HepG2 (cell line): ENCODE data around the gene STYXL1. TPM values are rescaled to one million over a fixed set of nuclear protein-coding genes. Genes with fewer than 3 reads are reported as not detected.

Source experiments
- FOXC1 ChIP-seq: sonication (generic); formaldehyde crosslinking; IDR thresholded peaks from 2 replicates; pipeline ENCODE4 v1.8.0; 2022; ENCODE audit warnings: mild to moderate bottlenecking, missing genetic modification reagents, borderline replicate concordance
- MLLT10 ChIP-seq: sonication (generic); formaldehyde crosslinking; IDR thresholded peaks from 2 replicates; pipeline ENCODE4 v1.4.0; 2020; ENCODE audit warnings: missing genetic modification reagents
- REPIN1 ChIP-seq: sonication (generic); formaldehyde crosslinking; IDR thresholded peaks from 2 replicates; pipeline ENCODE4 v1.8.0; 2022; ENCODE audit warnings: missing genetic modification reagents, low read depth, mild to moderate bottlenecking, borderline replicate concordance
- RORA ChIP-seq: sonication (generic); formaldehyde crosslinking; IDR thresholded peaks from 2 replicates; pipeline ENCODE4 v1.5.0; 2020; ENCODE audit warnings: mild to moderate bottlenecking, missing genetic modification reagents, moderate library complexity
- SIN3A ChIP-seq: IDR thresholded peaks from 2 replicates; pipeline ENCODE4 v1.6.1; 2011; ENCODE audit warnings: low read depth, mild to moderate bottlenecking, control low read depth, low read length, borderline replicate concordance
- TBX2 ChIP-seq: sonication (generic); formaldehyde crosslinking; IDR thresholded peaks from 2 replicates; pipeline ENCODE4 v1.5.0; 2020; ENCODE audit warnings: missing genetic modification reagents, mild to moderate bottlenecking, borderline replicate concordance
- XBP1 ChIP-seq: sonication (generic); formaldehyde crosslinking; IDR thresholded peaks from 2 replicates; pipeline ENCODE4 v1.5.0; 2020; ENCODE audit warnings: missing genetic modification reagents
- YEATS2 ChIP-seq: sonication (generic); formaldehyde crosslinking; IDR thresholded peaks from 2 replicates; pipeline ENCODE4 v1.4.0; 2020; ENCODE audit warnings: missing genetic modification reagents, borderline replicate concordance
- YY1 ChIP-seq: IDR thresholded peaks from 2 replicates; pipeline ENCODE4 v1.6.1; 2011; ENCODE audit warnings: low read length, low read depth, moderate library complexity, mild to moderate bottlenecking; ENCODE audit not compliant: insufficient read depth, insufficient replicate concordance
- ZNF232 ChIP-seq: sonication (generic); formaldehyde crosslinking; IDR thresholded peaks from 2 replicates; pipeline ENCODE4 v1.4.0; 2020; ENCODE audit warnings: missing genetic modification reagents, borderline replicate concordance
- ZNF256 ChIP-seq: sonication (generic); formaldehyde crosslinking; conservative IDR thresholded peaks from 2 replicates; pipeline ENCODE4 v1.4.0; 2020; ENCODE audit warnings: missing genetic modification reagents
- ZNF431 ChIP-seq: sonication (generic); formaldehyde crosslinking; IDR thresholded peaks from 2 replicates; pipeline ENCODE4 v1.9.0; 2022; ENCODE audit warnings: missing genetic modification reagents, low read depth, mild to moderate bottlenecking, borderline replicate concordance
- ZNF558 ChIP-seq: sonication (generic); formaldehyde crosslinking; IDR thresholded peaks from 2 replicates; pipeline ENCODE4 v1.9.0; 2022; ENCODE audit warnings: mild to moderate bottlenecking, missing genetic modification reagents, borderline replicate concordance
- ZNF567 ChIP-seq: sonication (generic); formaldehyde crosslinking; IDR thresholded peaks from 2 replicates; pipeline ENCODE4 v1.8.1; 2023; ENCODE audit warnings: mild to moderate bottlenecking, missing genetic modification reagents, borderline replicate concordance
- ZNF790 ChIP-seq: sonication (generic); formaldehyde crosslinking; IDR thresholded peaks from 2 replicates; pipeline ENCODE4 v1.8.0; 2022; ENCODE audit warnings: missing genetic modification reagents, mild to moderate bottlenecking, borderline replicate concordance
- ZNF83 ChIP-seq: sonication (generic); formaldehyde crosslinking; IDR thresholded peaks from 2 replicates; pipeline ENCODE4 v1.4.0; 2020; ENCODE audit warnings: missing genetic modification reagents, mild to moderate bottlenecking, borderline replicate concordance
- ZSCAN20 ChIP-seq: sonication (generic); formaldehyde crosslinking; IDR thresholded peaks from 2 replicates; pipeline ENCODE4 v1.4.0; 2020; ENCODE audit warnings: missing genetic modification reagents, mild to moderate bottlenecking, borderline replicate concordance
- ZSCAN22 ChIP-seq: sonication (generic); formaldehyde crosslinking; IDR thresholded peaks from 2 replicates; pipeline ENCODE4 v1.4.0; 2020; ENCODE audit warnings: mild to moderate bottlenecking, missing genetic modification reagents
- polyA plus RNA-seq, 8 experiments: library from polyadenylated mRNA; depleted of rRNA in 3 of 8; stranded (reverse) in 7 of 8; unstranded in 1 of 8; fragments of >200 nt; fragmentation: Illumina TruSeq in 4 of 8; extraction: Trizol in 4 of 8; gene quantifications; 2 replicates each; pipeline versions ENCODE4 v1.2.1 to v1.2.3, GENCODE V29; 2011 to 2016; ENCODE audit warnings: low read depth in 4 of 8, missing spikeins in 1 of 8, mixed read lengths in 1 of 8; ENCODE audit not compliant: insufficient read depth in 1 of 8
- total RNA-seq, 5 experiments: library from RNA; depleted of rRNA; stranded (reverse); fragments of >200 nt; fragmentation: Illumina TruSeq; extraction: Trizol; gene quantifications; 2 replicates each; pipeline ENCODE4 v1.2.3, GENCODE V29; 2016; ENCODE audit warnings: low read depth in 1 of 5
- TF ChIP-seq, protein P1 (sequence below): sonication (generic); formaldehyde crosslinking; IDR thresholded peaks from 2 replicates; pipeline ENCODE4 v1.8.1; 2023; ENCODE audit warnings: missing genetic modification reagents, inconsistent platforms, borderline replicate concordance
- TF ChIP-seq, protein P2 (sequence below): sonication (generic); formaldehyde crosslinking; IDR thresholded peaks from 2 replicates; pipeline ENCODE4 v1.4.0; 2020; ENCODE audit warnings: mild to moderate bottlenecking, missing genetic modification reagents
- TF ChIP-seq, protein P3 (sequence below): sonication (generic); formaldehyde crosslinking; IDR thresholded peaks from 2 replicates; pipeline ENCODE4 v1.5.0; 2020; ENCODE audit warnings: mild to moderate bottlenecking, missing genetic modification reagents
- TF ChIP-seq, protein P4 (sequence below): sonication (generic); formaldehyde crosslinking; IDR thresholded peaks from 2 replicates; pipeline ENCODE4 v1.4.0; 2020; ENCODE audit warnings: missing genetic modification reagents
- TF ChIP-seq, protein P5 (sequence below): sonication (generic); formaldehyde crosslinking; IDR thresholded peaks from 2 replicates; pipeline ENCODE4 v1.4.0; 2020; ENCODE audit warnings: mild to moderate bottlenecking, missing genetic modification reagents

Gene STYXL1
- total and polyA plus RNA-seq, 2 of the 13 experiments (the other 11 are each of a cell fraction or from before 2014, with no cell fraction given): 23.9 to 38.3 TPM

DNA sequence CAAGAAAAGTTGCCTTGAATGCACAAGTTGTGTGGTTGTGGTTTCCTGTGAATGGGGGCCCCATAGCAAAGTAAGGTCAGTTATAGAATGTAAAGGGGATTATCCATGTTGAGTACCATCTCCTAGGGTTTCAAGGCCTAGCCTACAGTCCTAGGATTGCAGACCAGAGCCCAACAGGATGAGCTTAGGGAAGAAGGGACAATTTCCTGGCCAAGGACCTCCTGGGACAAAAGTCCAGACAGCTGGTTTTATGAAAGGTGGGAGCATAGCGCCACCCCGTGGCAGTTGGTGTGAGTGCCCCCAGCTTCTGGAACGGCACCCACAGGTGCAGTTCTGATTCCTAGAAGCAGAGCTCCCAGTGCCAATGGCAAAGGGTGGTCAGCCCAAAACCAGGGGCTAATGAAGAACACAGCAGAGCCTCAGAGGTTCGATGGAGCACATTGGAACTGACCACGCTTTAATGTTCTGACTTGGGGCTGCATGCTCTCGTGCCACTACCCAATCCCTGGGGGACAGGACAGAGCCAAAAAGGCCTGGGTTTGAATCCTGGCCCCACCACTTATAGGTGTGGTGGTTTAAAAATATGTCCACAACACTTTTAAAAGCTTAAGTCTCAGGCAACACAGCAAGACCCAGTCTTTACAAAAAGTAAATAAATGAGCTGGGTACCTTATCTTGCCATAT is 27.6 kb downstream of the STYXL1 start (continued):
- TF ChIP-seq, protein P1, sequence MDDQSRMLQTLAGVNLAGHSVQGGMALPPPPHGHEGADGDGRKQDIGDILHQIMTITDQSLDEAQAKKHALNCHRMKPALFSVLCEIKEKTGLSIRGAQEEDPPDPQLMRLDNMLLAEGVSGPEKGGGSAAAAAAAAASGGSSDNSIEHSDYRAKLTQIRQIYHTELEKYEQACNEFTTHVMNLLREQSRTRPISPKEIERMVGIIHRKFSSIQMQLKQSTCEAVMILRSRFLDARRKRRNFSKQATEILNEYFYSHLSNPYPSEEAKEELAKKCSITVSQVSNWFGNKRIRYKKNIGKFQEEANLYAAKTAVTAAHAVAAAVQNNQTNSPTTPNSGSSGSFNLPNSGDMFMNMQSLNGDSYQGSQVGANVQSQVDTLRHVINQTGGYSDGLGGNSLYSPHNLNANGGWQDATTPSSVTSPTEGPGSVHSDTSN (CRISPR knock-in tag): no peak
- TF ChIP-seq MLLT10 (CRISPR knock-in tag): no peak
- no peak for TF ChIP-seq XBP1
- TF ChIP-seq ZNF558 (CRISPR knock-in tag): no peak
- no peak for TF ChIP-seq ZNF431 (CRISPR knock-in tag)
- TF ChIP-seq ZNF232: no peak
- TF ChIP-seq ZNF790 (CRISPR knock-in tag): no peak
- TF ChIP-seq, protein P2, sequence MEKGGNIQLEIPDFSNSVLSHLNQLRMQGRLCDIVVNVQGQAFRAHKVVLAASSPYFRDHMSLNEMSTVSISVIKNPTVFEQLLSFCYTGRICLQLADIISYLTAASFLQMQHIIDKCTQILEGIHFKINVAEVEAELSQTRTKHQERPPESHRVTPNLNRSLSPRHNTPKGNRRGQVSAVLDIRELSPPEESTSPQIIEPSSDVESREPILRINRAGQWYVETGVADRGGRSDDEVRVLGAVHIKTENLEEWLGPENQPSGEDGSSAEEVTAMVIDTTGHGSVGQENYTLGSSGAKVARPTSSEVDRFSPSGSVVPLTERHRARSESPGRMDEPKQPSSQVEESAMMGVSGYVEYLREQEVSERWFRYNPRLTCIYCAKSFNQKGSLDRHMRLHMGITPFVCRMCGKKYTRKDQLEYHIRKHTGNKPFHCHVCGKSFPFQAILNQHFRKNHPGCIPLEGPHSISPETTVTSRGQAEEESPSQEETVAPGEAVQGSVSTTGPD: no peak
- TF ChIP-seq ZNF83: no peak
- no peak for TF ChIP-seq ZNF567 (CRISPR knock-in tag)
- no peak for TF ChIP-seq ZSCAN20 (CRISPR knock-in tag)
- no peak for TF ChIP-seq ZNF256 (CRISPR knock-in tag)
- TF ChIP-seq SIN3A: no peak
- TF ChIP-seq, protein P3, sequence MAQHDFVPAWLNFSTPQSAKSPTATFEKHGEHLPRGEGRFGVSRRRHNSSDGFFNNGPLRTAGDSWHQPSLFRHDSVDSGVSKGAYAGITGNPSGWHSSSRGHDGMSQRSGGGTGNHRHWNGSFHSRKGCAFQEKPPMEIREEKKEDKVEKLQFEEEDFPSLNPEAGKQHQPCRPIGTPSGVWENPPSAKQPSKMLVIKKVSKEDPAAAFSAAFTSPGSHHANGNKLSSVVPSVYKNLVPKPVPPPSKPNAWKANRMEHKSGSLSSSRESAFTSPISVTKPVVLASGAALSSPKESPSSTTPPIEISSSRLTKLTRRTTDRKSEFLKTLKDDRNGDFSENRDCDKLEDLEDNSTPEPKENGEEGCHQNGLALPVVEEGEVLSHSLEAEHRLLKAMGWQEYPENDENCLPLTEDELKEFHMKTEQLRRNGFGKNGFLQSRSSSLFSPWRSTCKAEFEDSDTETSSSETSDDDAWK: no peak
- TF ChIP-seq RORA (CRISPR knock-in tag): no peak
- TF ChIP-seq YY1: no peak
- peak; percentile 85; the same call in 1 of the 2 replicates for TF ChIP-seq REPIN1 (CRISPR knock-in tag)
- TF ChIP-seq ZSCAN22: no peak
- no peak for TF ChIP-seq FOXC1 (CRISPR knock-in tag)
- TF ChIP-seq, protein P4, sequence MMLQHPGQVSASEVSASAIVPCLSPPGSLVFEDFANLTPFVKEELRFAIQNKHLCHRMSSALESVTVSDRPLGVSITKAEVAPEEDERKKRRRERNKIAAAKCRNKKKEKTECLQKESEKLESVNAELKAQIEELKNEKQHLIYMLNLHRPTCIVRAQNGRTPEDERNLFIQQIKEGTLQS (CRISPR knock-in tag): no peak
- TF ChIP-seq YEATS2 (CRISPR knock-in tag): no peak
- 0 out of 2 replicates have a peak, but pooled peaks have one; percentile 44 for TF ChIP-seq TBX2
- TF ChIP-seq, protein P5, sequence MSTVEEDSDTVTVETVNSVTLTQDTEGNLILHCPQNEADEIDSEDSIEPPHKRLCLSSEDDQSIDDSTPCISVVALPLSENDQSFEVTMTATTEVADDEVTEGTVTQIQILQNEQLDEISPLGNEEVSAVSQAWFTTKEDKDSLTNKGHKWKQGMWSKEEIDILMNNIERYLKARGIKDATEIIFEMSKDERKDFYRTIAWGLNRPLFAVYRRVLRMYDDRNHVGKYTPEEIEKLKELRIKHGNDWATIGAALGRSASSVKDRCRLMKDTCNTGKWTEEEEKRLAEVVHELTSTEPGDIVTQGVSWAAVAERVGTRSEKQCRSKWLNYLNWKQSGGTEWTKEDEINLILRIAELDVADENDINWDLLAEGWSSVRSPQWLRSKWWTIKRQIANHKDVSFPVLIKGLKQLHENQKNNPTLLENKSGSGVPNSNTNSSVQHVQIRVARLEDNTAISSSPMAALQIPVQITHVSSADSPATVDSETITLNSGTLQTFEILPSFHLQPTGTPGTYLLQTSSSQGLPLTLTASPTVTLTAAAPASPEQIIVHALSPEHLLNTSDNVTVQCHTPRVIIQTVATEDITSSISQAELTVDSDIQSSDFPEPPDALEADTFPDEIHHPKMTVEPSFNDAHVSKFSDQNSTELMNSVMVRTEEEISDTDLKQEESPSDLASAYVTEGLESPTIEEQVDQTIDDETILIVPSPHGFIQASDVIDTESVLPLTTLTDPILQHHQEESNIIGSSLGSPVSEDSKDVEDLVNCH (CRISPR knock-in tag): no peak
